GM15510 (cell line): ENCODE results near the gene RAB24.

Experiments used
- POLR2A ChIP-seq: IDR thresholded peaks from 3 replicates; pipeline ENCODE4 v1.6.1; 2011; ENCODE audit warnings: borderline replicate concordance; ENCODE audit not compliant: insufficient read length; ENCODE audit errors: extremely low read depth

Gene RAB24

DNA sequence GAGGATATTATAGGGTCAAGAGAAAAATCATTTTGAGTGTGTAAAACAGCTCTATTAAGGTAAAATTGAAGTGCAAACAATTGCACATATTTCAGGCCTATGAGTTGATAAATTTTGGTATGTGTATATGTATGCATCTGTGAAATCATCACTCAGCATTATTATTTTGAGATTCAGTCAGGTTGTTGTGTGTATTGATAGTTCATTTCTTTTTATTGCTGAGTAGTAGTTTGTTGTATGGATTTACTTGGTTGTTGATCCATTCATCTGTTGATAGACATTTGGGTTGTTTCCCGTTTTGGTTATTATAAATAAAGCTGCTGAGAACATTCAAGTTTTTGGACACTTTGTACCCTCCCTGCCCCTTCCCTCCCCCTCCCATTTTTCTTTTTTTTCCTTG is 50.3 kb downstream of the RAB24 start:
- no peak for TF ChIP-seq POLR2A
